HTERT RPE-1 (cell line): ENCODE results near the gene CYP2A7.
"Not testable (repeated sequence)": the region's sequence is repeated elsewhere in the genome, so short reads cannot be mapped to it uniquely, and the experiment has no call there.

Source experiments
- in situ Hi-C: fragments of 300-500 bp; cut with MboI; formaldehyde crosslinking; loops from 4 replicates; pipeline ENCODE4 v1.14.3; 2020; ENCODE audit warnings: low sequenced_read_pairs

CYP2A7 gene

GRCh38 chr19:40899964-40900363 lies 17.9 kb upstream of the CYP2A7 start:
- in situ Hi-C loops = not testable (repeated sequence)

- in situ Hi-C loops = not testable (repeated sequence)
Observed at GRCh38 chr19:40896843-40897789, 15.1 kb upstream of the CYP2A7 start.

GRCh38 chr19:40896418-40896796 lies 14.4 kb upstream of the CYP2A7 start:
- in situ Hi-C loops = no loop called here

GRCh38 chr19:40893112-40893511 lies 11.1 kb upstream of the CYP2A7 start:
- in situ Hi-C loops = no loop called here

GRCh38 chr19:40889366-40889765 lies 7.3 kb upstream of the CYP2A7 start:
- in situ Hi-C loops = no loop called here

GRCh38 chr19:40888191-40888590 lies 6.2 kb upstream of the CYP2A7 start:
- in situ Hi-C loops = no loop called here

GRCh38 chr19:40884187-40884931 lies 2.3 kb upstream of the CYP2A7 start:
- in situ Hi-C loops = not testable (repeated sequence)

- in situ Hi-C loops = not testable (repeated sequence)
Observed at GRCh38 chr19:40879349-40879748, 2.7 kb downstream of the CYP2A7 start.

- in situ Hi-C loops = not testable (repeated sequence)
Observed at GRCh38 chr19:40875526-40875951, 6.5 kb downstream of the CYP2A7 start.

GRCh38 chr19:40874874-40875273 lies 7.2 kb downstream of the CYP2A7 start:
- in situ Hi-C loops = not testable (repeated sequence)

- in situ Hi-C loops = not testable (repeated sequence)
Observed at GRCh38 chr19:40873873-40874272, 8.2 kb downstream of the CYP2A7 start.

- in situ Hi-C loops = no loop called here
Observed at GRCh38 chr19:40872209-40872608, 9.8 kb downstream of the CYP2A7 start.

- in situ Hi-C loops = no loop called here
Observed at GRCh38 chr19:40867701-40868100, 14.3 kb downstream of the CYP2A7 start.

- in situ Hi-C loops = not testable (repeated sequence)
Observed at GRCh38 chr19:40864739-40865496, 17.1 kb downstream of the CYP2A7 start.

GRCh38 chr19:40862785-40863184 lies 19.2 kb downstream of the CYP2A7 start:
- in situ Hi-C loops = no loop called here

- in situ Hi-C loops = no loop called here
Observed at GRCh38 chr19:40862333-40862732, 19.7 kb downstream of the CYP2A7 start.

- in situ Hi-C loops = no loop called here
Observed at GRCh38 chr19:40858109-40858508, 23.9 kb downstream of the CYP2A7 start.

GRCh38 chr19:40852467-40853152 lies 29.4 kb downstream of the CYP2A7 start:
- in situ Hi-C loops = not testable (repeated sequence)

- in situ Hi-C loops = not testable (repeated sequence)
Observed at GRCh38 chr19:40850277-40850676, 31.8 kb downstream of the CYP2A7 start, which contains the start of gene CYP2A6. Gene CYP2A6 (minus strand): TSS chr19:40850447. CDS start chr19:40850426, 21 bp downstream.

GRCh38 chr19:40846722-40847121 lies 35.3 kb downstream of the CYP2A7 start:
- in situ Hi-C loops = not testable (repeated sequence)
